ENCODE data around the gene TARBP2.
A peak's percentile ranks its signal among the peaks of the same experiment; 100 is the strongest.
"Not testable (repeated sequence)": the region's sequence is repeated elsewhere in the genome, so short reads cannot be mapped to it uniquely, and the experiment has no call there.

TARBP2 gene

GRCh38 chr12:53476769-53477209 is 24.3 kb upstream of the TARBP2 start:
- no peak for DNase-seq

DNA sequence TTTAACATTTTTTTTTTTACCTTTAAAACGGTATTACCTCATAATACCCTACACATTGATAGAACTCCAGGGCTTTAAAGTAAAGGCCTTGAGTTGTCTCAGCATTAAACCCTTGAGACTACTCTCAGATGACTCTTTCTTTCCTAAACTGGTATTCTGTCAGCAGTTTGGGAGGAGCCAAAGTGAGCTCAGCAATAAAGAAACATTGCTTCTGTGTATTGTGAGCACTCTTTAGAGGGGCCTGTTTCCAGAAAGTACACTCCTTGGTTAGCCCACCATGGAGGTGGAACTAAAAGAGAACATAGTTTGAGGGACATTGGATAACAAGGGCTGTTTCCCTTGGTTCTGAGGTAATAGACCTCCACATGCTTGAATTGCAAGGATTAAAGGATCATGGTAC is 22.2 kb upstream of the TARBP2 start:
- DNase-seq = no peak

- no peak for DNase-seq
Measured at GRCh38 chr12:53479331-53479730, 21.8 kb upstream of the TARBP2 start.

DNA sequence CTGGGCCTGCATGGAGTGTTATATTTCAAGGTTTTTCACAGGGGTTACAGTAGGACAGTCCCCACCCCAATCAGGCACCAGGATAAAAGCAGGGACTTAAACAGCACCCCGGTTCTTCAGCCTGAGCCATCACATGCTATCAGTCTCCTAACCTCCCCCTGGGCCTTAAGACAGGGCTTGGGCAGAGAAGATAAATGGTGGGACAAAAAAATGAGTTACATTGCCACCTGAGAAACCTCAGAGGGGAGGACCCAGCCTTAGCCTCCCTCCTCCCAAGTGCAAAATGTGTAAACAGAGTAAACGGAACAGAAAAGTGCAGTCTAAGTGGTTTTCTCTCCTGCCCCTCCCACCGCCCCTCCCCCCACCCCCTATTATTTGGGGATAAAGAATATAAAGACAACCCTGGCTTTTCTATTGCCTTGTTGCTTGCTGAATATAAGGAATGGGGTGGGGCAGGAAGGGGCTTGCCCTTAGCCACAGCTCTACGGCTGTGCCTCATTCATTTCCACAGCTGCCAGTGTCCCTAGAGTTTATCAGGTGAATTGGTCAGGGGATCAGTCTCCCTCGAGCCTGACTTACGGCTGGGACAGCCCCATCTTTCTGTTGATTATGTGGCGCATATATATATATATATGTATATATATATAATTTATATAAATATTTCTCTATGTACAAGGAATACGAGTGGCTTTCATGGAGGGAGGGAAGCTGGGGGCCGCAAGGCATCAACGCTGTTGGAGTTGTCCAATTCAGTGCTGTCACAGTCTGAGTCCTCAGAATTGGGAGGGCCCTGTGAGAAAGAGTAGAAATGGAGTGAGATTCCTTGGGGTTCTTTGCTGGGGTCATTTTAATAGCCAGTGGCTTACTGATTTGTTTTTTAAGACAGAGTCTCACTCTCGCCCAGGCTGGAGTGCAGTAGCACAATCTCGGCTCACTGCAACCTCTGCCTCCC is 20.3 kb upstream of the TARBP2 start:
- no peak for DNase-seq

GRCh38 chr12:53481458-53481857 is 19.6 kb upstream of the TARBP2 start:
- not testable (repeated sequence) for DNase-seq

- DNase-seq = no peak
Measured at GRCh38 chr12:53481939-53482586, 19.0 kb upstream of the TARBP2 start.

DNA sequence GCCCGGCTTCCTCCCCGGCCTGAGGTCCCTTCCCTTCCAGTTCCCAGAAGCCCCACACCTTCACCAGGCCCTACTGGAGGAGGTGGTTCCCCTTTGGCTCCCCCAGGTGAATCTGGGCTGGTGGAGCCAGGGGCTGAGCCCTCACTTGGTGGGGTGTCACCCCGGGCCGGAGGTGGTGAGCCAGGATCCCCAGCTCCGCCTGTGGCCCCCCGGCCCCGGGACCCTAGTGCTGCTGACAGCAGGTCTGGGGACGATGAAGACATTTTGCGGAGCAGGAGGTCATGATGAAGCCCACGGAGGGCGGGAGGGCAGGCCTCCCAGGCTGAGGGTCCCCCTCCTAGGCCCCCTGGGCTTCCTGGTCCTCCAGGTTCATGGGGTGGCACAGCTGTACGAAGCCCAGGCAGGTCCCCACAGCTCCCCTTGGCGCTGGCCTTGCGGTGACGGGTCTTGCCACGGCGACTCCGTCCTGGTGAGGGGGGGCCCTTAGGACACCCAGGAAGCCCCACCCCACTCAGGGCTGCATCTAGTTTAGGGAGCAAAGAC is 18.4 kb upstream of the TARBP2 start:
- DNase-seq = no peak

DNA sequence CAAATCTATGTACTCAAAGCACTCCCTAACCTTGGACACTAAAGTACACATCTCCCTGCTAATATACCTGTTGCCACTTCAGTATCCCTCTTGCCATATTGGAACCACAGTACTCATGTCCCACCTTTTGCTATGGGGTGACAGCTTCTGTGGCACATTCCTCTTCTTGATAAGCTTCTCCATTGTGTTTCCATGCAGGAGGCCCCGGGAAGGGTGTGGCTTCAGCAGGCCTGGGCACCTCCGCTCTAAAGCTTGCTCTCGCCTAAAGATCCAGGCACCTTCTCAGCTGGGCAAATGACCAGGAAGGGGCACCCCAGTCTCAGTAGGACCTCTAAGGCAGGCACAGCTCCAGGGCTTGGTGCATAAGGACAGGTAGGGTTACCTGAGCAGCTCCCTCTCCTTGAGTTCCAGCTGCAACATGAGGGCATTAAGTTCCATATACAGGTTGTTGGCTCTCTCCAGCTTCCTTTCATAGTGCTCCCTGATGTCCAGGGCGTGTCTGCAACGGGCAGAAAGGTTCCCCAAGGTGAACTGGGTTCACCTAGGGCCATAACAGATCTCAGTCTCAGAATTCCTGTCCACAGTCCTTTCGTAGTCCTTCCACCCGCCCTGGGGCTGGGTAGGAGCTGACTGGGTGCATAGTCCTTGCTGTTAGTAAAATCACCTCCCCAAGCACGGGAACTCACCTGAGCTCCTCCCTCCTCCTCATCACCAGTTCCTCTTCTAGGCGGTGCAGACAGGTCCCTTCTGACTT is 17.7 kb upstream of the TARBP2 start:
- DNase-seq = no peak

GRCh38 chr12:53483979-53484377 is 17.1 kb upstream of the TARBP2 start:
- no peak for DNase-seq

GRCh38 chr12:53484686-53485575 is 16.2 kb upstream of the TARBP2 start:
- no peak for DNase-seq

DNA sequence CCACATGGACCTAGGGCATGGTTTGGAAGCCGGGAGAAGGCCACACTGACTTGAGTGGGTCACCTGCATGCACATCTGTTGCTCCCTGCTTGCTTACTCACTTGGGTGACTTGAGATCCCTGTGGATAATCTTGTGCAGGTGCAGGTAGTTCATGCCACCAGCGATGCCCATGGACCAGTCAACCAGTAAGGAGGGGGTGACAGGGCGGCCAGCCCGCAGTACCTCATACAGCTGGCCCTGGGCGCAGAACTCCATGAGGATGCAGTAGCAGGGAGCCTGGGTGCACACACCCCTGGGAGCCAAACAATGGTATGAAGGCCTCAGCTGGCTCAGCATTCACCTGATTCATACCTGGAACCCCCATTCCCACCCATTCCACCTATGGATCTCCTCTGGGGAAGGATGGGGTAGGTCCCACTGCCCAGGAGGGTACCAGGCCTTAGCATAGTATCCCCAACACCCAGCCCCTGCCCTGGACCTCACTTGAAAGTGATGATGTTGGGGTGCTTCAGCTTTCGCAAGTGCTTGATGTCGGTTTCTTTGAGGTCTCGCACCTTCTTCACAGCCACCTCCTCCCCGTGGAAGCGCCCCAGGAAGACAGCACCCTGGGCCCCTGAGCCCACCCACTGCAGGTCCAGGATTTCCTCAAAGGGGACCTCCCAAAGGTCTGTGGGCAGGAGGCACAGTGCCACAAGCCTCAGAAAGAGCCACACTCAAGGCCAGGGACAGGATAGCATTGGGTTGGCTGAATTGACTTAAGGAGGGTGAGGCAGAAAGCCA is 14.9 kb upstream of the TARBP2 start:
- no peak for DNase-seq

DNA sequence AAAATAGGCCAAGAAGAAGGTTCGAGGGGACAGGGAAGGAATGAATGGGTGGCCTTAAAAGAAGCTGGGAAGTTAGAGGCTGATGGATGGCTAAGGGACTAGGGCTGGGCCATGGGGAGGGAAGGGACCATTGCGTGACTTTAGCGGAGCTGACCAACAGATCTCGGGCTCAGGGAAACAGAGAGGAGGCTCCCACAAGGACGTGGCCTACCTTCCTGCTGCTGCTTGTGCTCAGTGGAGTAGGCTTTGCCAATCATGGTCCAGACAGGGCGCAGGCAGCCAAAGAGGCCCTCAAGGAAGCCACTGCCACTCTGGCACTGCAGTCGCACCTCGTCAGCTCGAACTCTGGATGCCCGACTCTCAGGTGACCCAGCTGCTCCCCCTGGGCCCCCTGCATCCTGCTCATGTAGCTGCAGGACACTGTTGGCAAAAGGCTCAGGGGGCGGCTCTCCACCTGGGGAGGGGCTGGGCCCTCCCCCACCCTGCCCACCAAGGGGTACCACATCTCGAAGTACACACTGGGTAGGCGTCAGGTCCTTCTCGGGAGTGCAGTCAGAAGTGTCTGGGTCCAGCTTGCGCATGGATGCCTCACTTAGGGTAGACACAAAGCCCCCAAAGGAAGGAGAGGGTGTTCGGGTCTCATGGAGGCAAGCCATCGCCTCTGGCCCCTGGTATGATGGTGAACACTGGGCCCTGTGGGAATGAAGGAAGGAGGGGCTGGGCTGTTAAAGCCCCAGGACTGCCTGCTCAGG is 14.2 kb upstream of the TARBP2 start:
- no peak for DNase-seq

DNA sequence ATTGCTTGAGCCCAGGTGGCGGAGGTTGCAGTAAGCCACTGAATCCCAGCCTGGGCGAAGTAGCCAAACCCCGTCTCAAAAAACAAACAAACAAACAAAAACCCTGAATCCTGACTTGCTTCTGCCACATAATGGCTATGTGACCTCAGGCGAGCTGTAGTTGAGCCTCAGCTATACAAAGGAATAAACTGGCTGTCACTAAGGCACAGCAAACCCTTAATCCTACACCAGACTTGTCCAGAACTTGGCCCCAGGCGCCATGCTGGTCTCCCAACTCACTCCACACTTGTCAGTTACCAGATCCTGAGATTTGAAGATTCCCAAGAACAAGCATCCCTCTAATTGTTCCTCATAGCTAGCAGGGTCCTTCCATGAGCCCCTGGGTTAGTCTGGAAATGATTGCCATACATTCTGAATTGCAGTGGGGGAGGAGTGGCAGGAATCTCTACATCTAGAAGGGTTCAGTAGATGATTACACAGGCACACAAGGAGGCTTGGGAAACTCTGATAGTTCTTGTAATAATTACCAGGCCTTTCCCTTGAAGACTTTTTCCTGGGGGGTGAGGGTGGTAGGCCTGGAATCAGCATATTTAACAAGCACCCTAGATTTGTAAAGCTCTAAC is 11.7 kb upstream of the TARBP2 start:
- DNase-seq = no peak

DNA sequence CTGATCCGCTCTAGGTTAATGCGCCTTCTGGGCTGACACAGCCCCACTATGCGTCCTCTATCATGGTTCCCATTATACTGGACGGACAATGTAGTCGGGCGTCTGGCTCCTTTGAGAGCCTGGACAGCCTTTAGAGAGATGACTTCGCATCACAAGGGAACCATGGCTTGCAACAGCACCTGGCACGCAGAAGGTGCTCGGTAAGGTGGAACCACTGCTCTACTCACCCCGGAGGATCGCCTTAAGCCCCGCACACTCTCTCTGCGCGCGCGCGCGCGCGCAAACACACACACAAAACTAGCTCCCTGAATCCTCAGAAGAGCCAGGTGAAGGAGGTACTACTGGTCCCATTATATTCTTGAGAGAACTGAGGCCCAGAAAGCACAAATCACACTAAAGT is 8.9 kb upstream of the TARBP2 start:
- no peak for DNase-seq

DNA sequence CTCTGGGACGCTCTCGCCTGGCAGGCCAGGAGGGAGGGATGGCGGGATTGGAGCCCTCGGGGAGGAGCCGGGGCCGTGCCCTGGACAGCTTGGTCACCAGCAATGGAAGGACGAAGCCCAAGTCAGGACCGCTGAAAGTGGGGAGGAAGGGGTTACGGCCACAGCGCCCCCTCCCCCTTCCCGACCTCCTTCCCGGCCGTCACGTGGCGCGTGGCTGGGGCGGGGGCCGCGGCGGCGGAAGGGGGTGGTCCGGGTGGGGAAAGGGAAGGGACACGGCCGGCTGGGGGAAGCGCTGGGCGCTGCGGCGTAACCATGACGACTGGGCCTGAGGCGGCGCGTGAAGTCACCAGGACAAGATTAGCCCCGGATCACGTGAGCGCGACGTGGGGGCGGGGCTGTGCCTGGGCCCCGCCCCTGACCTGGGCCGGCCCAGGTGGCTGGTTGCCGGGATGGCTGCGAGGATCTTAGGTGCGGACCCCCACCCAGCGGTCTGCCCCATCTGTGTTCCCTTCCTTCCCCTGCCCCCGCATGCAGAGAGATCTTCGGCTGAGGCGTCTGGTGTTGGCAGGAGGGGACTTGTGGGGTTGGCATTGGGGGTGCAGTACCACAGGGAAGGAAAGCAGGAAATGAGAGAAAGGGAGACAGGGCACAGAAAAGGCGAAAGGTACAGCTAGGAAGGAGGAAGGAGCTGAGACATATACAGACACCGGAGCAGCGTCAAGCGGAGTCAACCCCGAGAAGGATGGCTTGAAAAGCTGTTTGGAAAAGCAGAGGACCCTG is 8.1 kb upstream of the TARBP2 start:
- DNase-seq = peak; percentile 98

- peak; percentile 81 for DNase-seq
Measured at GRCh38 chr12:53493610-53494391, 7.3 kb upstream of the TARBP2 start.

DNA sequence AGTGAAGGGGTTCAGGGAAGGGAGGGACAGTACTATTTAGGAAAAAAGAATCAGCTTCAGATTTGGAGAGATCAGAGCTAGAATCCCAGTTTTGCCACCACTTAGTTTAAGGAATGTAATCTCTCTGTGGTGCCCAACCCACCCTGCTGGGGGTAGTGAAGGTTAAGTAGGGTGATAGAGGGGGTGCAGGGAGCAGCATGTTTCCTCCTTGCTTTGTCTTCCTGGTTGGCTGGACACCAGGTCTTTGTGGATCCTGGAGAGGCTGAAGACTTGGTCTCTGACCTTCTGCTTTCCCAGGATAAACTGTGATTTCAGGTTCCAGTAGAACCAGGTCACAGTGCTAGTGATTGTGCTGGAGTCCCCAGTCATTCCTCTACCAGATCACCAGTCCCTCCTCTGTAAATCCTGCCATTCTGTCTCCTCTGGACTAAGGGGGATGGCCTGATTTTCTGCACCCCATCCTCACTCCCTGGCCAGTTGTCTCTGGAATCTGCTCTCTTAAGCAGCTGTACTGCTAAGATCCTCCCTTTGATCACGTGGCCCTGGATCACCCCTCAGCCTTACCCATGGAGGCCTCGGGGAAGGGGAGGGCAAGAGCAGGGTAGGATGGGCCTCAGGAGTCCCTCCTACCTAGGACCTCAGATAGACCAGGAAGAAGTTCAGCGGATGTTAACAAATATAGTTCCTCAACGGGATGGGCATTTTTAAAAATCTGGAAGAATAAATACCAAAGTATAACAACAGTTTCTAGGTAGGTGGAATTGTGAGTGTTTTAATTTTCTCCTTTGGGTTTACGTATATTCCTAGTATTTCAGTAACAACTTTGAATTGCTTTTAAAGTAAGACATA is 5.0 kb upstream of the TARBP2 start:
- DNase-seq = peak; percentile 86

DNA sequence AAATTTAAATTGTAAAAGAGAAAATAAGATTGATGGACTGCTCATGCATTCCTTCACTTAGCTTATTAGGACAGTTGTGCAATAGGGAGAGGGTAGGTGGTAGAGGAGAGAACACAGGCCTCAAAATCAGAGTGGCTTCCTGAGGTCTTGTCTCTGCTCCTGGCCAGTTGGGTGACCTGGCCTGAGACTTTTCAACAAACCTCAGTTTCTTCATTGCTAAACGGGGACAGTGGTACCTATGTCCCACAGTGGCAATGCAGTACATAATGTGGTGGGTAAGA is 4.4 kb upstream of the TARBP2 start:
- no peak for DNase-seq

Data from eye (tissue), 1 donor.